ENCODE data around the gene KCNAB1. TPM values are rescaled to one million over a fixed set of nuclear protein-coding genes. Genes with fewer than 3 reads are reported as not detected.

KCNAB1 gene
- total and polyA plus RNA-seq, 2 of the 8 experiments (the other 6 are each of a cell fraction or from before 2014, with no cell fraction given): 0.51 to 2.3 TPM

DNA sequence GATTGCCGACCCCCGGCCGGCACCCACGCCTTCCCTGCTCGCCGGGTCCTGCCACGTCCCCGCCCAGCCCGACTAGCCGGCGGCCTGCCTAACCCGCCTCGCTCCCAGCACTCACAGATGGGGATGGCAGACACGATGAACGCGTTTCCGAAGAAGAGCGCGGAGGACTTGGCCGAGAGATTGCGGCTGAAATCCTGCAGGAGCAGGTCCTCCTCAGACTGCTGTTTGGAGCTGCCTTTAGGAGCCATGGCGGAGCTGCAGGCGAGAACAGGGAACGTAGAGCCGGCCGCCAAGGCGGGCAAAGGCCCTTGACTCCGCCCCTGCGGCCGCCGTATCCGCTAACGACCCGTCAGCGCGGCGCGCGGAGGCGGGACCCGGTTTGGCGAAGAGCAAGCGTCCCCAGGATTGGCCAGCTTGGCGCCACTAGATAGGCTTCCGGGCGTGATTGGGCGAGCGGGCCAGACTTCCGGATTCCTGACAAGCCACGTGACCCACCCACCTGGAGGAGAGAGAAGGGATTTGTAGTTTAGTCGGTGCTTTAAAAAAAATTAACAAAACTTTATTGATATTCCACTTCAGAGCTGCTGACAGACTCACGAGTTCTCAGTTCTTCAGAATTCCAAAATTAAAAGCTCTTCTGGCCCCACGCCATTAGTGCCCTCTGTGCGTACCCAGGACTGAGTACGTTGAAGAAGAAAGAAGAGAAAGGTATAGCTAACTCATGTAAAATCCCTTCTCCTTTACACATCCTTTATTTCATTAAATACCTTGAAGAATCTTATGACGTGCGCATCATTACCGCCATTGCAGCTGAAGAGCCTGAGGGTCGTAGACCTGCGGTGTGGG, 434.7 kb downstream of the KCNAB1 start, which contains the start of gene SSR3 (continued):
- TF ChIP-seq, protein P1, sequence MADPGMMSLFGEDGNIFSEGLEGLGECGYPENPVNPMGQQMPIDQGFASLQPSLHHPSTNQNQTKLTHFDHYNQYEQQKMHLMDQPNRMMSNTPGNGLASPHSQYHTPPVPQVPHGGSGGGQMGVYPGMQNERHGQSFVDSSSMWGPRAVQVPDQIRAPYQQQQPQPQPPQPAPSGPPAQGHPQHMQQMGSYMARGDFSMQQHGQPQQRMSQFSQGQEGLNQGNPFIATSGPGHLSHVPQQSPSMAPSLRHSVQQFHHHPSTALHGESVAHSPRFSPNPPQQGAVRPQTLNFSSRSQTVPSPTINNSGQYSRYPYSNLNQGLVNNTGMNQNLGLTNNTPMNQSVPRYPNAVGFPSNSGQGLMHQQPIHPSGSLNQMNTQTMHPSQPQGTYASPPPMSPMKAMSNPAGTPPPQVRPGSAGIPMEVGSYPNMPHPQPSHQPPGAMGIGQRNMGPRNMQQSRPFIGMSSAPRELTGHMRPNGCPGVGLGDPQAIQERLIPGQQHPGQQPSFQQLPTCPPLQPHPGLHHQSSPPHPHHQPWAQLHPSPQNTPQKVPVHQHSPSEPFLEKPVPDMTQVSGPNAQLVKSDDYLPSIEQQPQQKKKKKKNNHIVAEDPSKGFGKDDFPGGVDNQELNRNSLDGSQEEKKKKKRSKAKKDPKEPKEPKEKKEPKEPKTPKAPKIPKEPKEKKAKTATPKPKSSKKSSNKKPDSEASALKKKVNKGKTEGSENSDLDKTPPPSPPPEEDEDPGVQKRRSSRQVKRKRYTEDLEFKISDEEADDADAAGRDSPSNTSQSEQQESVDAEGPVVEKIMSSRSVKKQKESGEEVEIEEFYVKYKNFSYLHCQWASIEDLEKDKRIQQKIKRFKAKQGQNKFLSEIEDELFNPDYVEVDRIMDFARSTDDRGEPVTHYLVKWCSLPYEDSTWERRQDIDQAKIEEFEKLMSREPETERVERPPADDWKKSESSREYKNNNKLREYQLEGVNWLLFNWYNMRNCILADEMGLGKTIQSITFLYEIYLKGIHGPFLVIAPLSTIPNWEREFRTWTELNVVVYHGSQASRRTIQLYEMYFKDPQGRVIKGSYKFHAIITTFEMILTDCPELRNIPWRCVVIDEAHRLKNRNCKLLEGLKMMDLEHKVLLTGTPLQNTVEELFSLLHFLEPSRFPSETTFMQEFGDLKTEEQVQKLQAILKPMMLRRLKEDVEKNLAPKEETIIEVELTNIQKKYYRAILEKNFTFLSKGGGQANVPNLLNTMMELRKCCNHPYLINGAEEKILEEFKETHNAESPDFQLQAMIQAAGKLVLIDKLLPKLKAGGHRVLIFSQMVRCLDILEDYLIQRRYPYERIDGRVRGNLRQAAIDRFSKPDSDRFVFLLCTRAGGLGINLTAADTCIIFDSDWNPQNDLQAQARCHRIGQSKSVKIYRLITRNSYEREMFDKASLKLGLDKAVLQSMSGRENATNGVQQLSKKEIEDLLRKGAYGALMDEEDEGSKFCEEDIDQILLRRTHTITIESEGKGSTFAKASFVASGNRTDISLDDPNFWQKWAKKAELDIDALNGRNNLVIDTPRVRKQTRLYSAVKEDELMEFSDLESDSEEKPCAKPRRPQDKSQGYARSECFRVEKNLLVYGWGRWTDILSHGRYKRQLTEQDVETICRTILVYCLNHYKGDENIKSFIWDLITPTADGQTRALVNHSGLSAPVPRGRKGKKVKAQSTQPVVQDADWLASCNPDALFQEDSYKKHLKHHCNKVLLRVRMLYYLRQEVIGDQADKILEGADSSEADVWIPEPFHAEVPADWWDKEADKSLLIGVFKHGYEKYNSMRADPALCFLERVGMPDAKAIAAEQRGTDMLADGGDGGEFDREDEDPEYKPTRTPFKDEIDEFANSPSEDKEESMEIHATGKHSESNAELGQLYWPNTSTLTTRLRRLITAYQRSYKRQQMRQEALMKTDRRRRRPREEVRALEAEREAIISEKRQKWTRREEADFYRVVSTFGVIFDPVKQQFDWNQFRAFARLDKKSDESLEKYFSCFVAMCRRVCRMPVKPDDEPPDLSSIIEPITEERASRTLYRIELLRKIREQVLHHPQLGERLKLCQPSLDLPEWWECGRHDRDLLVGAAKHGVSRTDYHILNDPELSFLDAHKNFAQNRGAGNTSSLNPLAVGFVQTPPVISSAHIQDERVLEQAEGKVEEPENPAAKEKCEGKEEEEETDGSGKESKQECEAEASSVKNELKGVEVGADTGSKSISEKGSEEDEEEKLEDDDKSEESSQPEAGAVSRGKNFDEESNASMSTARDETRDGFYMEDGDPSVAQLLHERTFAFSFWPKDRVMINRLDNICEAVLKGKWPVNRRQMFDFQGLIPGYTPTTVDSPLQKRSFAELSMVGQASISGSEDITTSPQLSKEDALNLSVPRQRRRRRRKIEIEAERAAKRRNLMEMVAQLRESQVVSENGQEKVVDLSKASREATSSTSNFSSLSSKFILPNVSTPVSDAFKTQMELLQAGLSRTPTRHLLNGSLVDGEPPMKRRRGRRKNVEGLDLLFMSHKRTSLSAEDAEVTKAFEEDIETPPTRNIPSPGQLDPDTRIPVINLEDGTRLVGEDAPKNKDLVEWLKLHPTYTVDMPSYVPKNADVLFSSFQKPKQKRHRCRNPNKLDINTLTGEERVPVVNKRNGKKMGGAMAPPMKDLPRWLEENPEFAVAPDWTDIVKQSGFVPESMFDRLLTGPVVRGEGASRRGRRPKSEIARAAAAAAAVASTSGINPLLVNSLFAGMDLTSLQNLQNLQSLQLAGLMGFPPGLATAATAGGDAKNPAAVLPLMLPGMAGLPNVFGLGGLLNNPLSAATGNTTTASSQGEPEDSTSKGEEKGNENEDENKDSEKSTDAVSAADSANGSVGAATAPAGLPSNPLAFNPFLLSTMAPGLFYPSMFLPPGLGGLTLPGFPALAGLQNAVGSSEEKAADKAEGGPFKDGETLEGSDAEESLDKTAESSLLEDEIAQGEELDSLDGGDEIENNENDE (IDR thresholded peaks at IDR 0.05; ENCODE audit: insufficient replicate concordance, low read length): no peak
- TF ChIP-seq RAD21 (IDR thresholded peaks at IDR 0.05 in 1 of 2, conservative IDR thresholded peaks at IDR 0.05 in 1 of 2; ENCODE audit: low read depth in 2 of 2, low read length in 2 of 2) (0 out of 4 replicates have a peak, but pooled peaks of 1 of the 2 experiments have one; percentile 8), CTCF (IDR thresholded peaks at IDR 0.05; ENCODE audit: control extremely low read depth in 1 of 3, insufficient read depth in 1 of 3, low read depth in 1 of 3, low read length in 3 of 3) (no peak), ZNF274 (IDR thresholded peaks at IDR 0.05; ENCODE audit: borderline replicate concordance, extremely low read depth, low read length) (no peak)
- TF ChIP-seq, protein P2, sequence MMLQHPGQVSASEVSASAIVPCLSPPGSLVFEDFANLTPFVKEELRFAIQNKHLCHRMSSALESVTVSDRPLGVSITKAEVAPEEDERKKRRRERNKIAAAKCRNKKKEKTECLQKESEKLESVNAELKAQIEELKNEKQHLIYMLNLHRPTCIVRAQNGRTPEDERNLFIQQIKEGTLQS (IDR thresholded peaks at IDR 0.05; ENCODE audit: insufficient read depth, low read depth, low read length): peak; percentile 95

Data from H1 (cell line).